ENCODE data around the gene PATJ.
"Not testable (repeated sequence)": the region's sequence is repeated elsewhere in the genome, so short reads cannot be mapped to it uniquely, and the experiment has no call there.

PATJ gene

DNA sequence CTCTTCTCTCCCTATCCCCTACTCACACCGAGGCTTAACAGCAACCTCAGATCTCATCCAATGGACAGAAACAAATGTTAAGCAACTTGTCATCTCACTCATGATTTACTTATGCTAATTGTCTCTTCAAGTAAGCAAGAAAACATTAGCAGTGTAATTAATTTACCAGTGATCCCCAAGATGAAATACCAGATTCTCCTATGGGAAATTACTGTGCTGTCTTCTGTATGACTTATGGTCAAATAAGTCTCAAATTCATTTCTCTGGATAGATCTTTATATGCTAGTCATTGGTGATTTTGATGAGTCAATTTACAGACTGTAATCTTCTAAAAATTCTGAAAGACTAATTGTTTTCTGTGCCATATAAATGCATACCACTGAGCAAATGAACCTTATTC, 419.4 kb downstream of the PATJ start:
- Histone ChIP-seq H3K79me2 (ENCODE audit: control insufficient read depth, insufficient read depth, low read length, poor library complexity) (no peaks in the 10 kb centered on the region), H2BK120ac (ENCODE audit: insufficient read depth, low read length, poor library complexity) (no peak overlapping the region), H3K9ac (ENCODE audit: low read length) (no peak overlapping the region), H2BK12ac (ENCODE audit: low read length) (no peak overlapping the region), H3K4me2 (ENCODE audit: low read length) (no peak overlapping the region), H3K36me3 (ENCODE audit: control insufficient read depth in 1 of 2, insufficient read depth in 2 of 2, low read length in 2 of 2) (peaks cover 8 to 11% of the 10 kb centered on the region in 2 experiments), H3K4ac (ENCODE audit: low read depth, low read length) (no peak overlapping the region), H2AK5ac (ENCODE audit: low read length) (no peak overlapping the region), H2BK5ac (ENCODE audit: low read depth, low read length, poor library complexity) (no peak overlapping the region), H3K18ac (ENCODE audit: low read length) (no peak overlapping the region), H4K12ac (ENCODE audit: low read depth, low read length) (no peak overlapping the region), H4K8ac (ENCODE audit: low read depth, low read length) (no peak overlapping the region), H4K91ac (ENCODE audit: low read depth, low read length) (no peak overlapping the region), H2AFZ (ENCODE audit: insufficient read depth, low read length, poor library complexity) (no peak overlapping the region), H3K27me3 (ENCODE audit: insufficient read depth, low read length) (no peaks in the 10 kb centered on the region), H3K14ac (ENCODE audit: low read length) (no peak overlapping the region), H3K23ac (ENCODE audit: low read length) (no peak overlapping the region), H3K4me3 (ENCODE audit: low read depth, low read length) (no peak overlapping the region), H3K27ac (ENCODE audit: low read depth, low read length) (no peak overlapping the region), H3K9me3 (ENCODE audit: insufficient read depth, low read depth, low read length) (no peaks in the 10 kb centered on the region), H3K4me1 (ENCODE audit: control insufficient read depth in 1 of 2, insufficient read depth in 2 of 2, low read length in 2 of 2) (no peaks in the 10 kb centered on the region), H3K79me1 (ENCODE audit: low read length) (no peaks in the 10 kb centered on the region)
- DNase-seq, result no peak
- WGBS (ENCODE audit: extremely low coverage, insufficient coverage, insufficient read length), result no CpG with 5 or more reads among the region's 1 CpG

DNA sequence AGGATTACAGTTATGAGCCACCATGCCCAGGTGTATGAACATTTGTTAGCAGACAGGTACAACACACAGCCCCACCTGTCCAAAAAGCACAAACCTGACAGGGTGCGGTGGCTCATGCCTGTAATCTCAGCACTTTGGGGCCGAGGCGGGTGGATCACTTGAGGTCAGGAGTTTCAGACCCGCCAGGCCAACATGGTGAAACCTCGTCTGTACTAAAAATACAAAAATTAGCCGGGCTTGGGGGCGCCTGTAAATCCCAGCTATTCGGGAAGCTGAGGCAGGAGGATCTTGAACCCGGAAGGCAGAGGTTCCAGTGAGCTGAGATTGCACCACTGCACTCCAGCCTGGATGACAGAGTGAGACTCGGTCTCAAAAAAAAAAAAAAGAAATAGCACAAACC, 428.1 kb downstream of the PATJ start:
- not testable (repeated sequence) for H3K79me1 ChIP-seq (ENCODE audit: low read length); H3K4me1 ChIP-seq (ENCODE audit: control insufficient read depth in 1 of 2, insufficient read depth in 2 of 2, low read length in 2 of 2); H3K4me2 ChIP-seq (ENCODE audit: low read length); H4K91ac ChIP-seq (ENCODE audit: low read depth, low read length); H3K4ac ChIP-seq (ENCODE audit: low read depth, low read length); DNase-seq; H2BK12ac ChIP-seq (ENCODE audit: low read length); H4K8ac ChIP-seq (ENCODE audit: low read depth, low read length); H3K18ac ChIP-seq (ENCODE audit: low read length); H2BK5ac ChIP-seq (ENCODE audit: low read depth, low read length, poor library complexity); H3K9me3 ChIP-seq (ENCODE audit: insufficient read depth, low read depth, low read length); H3K36me3 ChIP-seq (ENCODE audit: control insufficient read depth in 1 of 2, insufficient read depth in 2 of 2, low read length in 2 of 2); H3K4me3 ChIP-seq (ENCODE audit: low read depth, low read length); H2BK120ac ChIP-seq (ENCODE audit: insufficient read depth, low read length, poor library complexity); H3K9ac ChIP-seq (ENCODE audit: low read length); H2AK5ac ChIP-seq (ENCODE audit: low read length); H4K12ac ChIP-seq (ENCODE audit: low read depth, low read length); H2AFZ ChIP-seq (ENCODE audit: insufficient read depth, low read length, poor library complexity); H3K79me2 ChIP-seq (ENCODE audit: control insufficient read depth, insufficient read depth, low read length, poor library complexity); H3K23ac ChIP-seq (ENCODE audit: low read length); H3K27me3 ChIP-seq (ENCODE audit: insufficient read depth, low read length); H3K27ac ChIP-seq (ENCODE audit: low read depth, low read length)
- WGBS (ENCODE audit: extremely low coverage, insufficient coverage, insufficient read length), result no CpG with 5 or more reads among the region's 10 CpGs
- peak overlapping the region; percentile 36 for H3K14ac ChIP-seq (ENCODE audit: low read length)

DNA sequence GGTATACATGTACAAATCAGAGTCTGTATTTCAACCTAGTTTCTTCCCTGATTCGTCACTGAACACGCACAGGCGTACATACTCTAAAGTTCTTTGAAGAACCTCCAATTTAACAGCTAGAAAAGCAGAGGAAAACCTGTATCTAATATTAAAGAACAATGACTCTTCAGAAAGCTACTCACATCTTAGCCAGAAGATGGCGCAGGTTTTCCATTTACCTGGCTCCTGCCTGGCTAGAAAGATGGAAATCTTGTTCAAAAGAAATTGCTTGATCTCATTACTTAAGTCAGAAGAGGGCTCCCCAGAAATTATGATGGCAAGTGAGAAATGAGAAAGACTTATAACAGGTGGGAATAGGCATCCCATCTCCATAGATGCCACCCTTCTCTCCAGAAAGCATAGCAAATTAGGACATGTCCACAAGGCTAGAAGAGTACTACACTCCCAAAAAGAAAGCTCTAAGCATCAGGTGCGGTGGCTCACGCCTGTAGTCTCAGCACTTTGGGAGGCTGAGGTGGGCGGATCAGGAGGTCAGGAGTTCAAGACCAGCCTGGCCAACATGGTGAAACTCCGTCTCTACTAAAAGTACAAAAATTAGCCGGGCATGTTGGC, 433.4 kb downstream of the PATJ start:
- Histone ChIP-seq H3K27me3 (ENCODE audit: insufficient read depth, low read length) (no peaks in the 10 kb centered on the region), H3K79me2 (ENCODE audit: control insufficient read depth, insufficient read depth, low read length, poor library complexity) (no peaks in the 10 kb centered on the region), H2BK120ac (ENCODE audit: insufficient read depth, low read length, poor library complexity) (no peak overlapping the region), H3K4me3 (ENCODE audit: low read depth, low read length) (no peak overlapping the region), H3K27ac (ENCODE audit: low read depth, low read length) (no peak overlapping the region), H2AK5ac (ENCODE audit: low read length) (no peak overlapping the region), H2BK12ac (ENCODE audit: low read length) (peak overlapping the region; percentile 53), H2BK5ac (ENCODE audit: low read depth, low read length, poor library complexity) (no peak overlapping the region), H3K18ac (ENCODE audit: low read length) (no peak overlapping the region), H3K9me3 (ENCODE audit: insufficient read depth, low read depth, low read length) (no peaks in the 10 kb centered on the region), H2AFZ (ENCODE audit: insufficient read depth, low read length, poor library complexity) (no peak overlapping the region), H3K36me3 (ENCODE audit: control insufficient read depth in 1 of 2, insufficient read depth in 2 of 2, low read length in 2 of 2) (no peaks in the 10 kb centered on the region), H4K8ac (ENCODE audit: low read depth, low read length) (no peak overlapping the region), H3K4ac (ENCODE audit: low read depth, low read length) (no peak overlapping the region), H3K4me2 (ENCODE audit: low read length) (no peak overlapping the region), H3K79me1 (ENCODE audit: low read length) (peaks cover 14% of the 10 kb centered on the region), H4K91ac (ENCODE audit: low read depth, low read length) (no peak overlapping the region), H3K23ac (ENCODE audit: low read length) (no peak overlapping the region), H3K14ac (ENCODE audit: low read length) (no peak overlapping the region), H3K4me1 (ENCODE audit: control insufficient read depth in 1 of 2, insufficient read depth in 2 of 2, low read length in 2 of 2) (peaks cover 7 to 30% of the 10 kb centered on the region in 2 experiments), H3K9ac (ENCODE audit: low read length) (no peak overlapping the region), H4K12ac (ENCODE audit: low read depth, low read length) (no peak overlapping the region)
- peak; percentile 51 to 81 for DNase-seq
- WGBS (ENCODE audit: extremely low coverage, insufficient coverage, insufficient read length), result no CpG with 5 or more reads among the region's 9 CpGs

DNA sequence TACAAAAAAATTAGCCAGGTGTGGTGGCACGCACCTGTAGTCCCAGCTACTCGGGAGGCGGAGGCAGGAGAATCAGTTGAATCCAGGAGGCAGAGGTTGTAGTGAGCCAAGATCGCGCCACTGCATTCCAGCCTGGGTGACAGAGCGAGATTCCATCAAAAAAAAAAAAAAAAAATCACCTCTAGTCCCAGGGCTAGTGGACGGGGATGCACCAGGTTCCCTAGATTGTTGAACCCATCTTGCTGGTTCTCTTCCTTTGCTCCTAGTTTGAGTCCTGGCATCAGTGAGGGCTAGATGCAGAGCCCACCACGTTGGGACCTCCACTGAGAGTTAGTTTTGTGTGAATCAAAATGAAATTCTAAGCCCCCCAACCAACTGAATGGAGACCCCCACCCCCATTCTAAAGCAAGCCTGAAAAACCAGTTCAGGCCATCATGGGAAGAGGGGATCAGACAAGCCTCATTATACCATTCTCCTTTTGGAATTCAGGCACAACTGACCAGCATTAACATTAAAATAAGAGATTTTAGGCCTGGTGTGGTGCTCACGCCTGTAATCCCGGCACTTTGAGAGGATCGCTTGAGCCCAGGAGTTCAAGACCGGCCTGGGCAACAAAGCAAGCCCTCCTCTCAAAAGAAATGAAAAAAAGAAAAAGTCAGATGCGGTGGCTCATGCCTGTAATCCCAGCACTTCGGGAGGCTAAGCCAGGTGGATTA, 434.5 kb downstream of the PATJ start:
- Histone ChIP-seq H3K36me3 (ENCODE audit: control insufficient read depth in 1 of 2, insufficient read depth in 2 of 2, low read length in 2 of 2) (no peaks in the 10 kb centered on the region), H2BK5ac (ENCODE audit: low read depth, low read length, poor library complexity) (peak overlapping the region; percentile 66), H3K14ac (ENCODE audit: low read length) (no peak overlapping the region), H2BK120ac (ENCODE audit: insufficient read depth, low read length, poor library complexity) (no peak overlapping the region), H3K79me2 (ENCODE audit: control insufficient read depth, insufficient read depth, low read length, poor library complexity) (no peaks in the 10 kb centered on the region), H3K4me3 (ENCODE audit: low read depth, low read length) (no peak overlapping the region), H3K4me2 (ENCODE audit: low read length) (no peak overlapping the region), H3K18ac (ENCODE audit: low read length) (no peak overlapping the region), H2AK5ac (ENCODE audit: low read length) (no peak overlapping the region), H3K4me1 (ENCODE audit: control insufficient read depth in 1 of 2, insufficient read depth in 2 of 2, low read length in 2 of 2) (peaks cover 7 to 35% of the 10 kb centered on the region in 2 experiments), H2AFZ (ENCODE audit: insufficient read depth, low read length, poor library complexity) (no peak overlapping the region), H3K27me3 (ENCODE audit: insufficient read depth, low read length) (no peaks in the 10 kb centered on the region), H3K4ac (ENCODE audit: low read depth, low read length) (no peak overlapping the region), H3K27ac (ENCODE audit: low read depth, low read length) (peak overlapping the region; percentile 40), H2BK12ac (ENCODE audit: low read length) (peak overlapping the region; percentile 50), H4K12ac (ENCODE audit: low read depth, low read length) (no peak overlapping the region), H3K9ac (ENCODE audit: low read length) (no peak overlapping the region), H3K79me1 (ENCODE audit: low read length) (peaks cover 19% of the 10 kb centered on the region), H4K8ac (ENCODE audit: low read depth, low read length) (no peak overlapping the region), H3K9me3 (ENCODE audit: insufficient read depth, low read depth, low read length) (no peaks in the 10 kb centered on the region), H4K91ac (ENCODE audit: low read depth, low read length) (peak overlapping the region; percentile 35), H3K23ac (ENCODE audit: low read length) (no peak overlapping the region)
- WGBS (ENCODE audit: extremely low coverage, insufficient coverage, insufficient read length), result no CpG with 5 or more reads among the region's 14 CpGs
- DNase-seq, result peak in 1 of 2 donors; percentile 16

Data from trophoblast cell (in vitro differentiated cells and primary cell).